ENCODE measurements around the gene SDS. TPM values are rescaled to one million over a fixed set of nuclear protein-coding genes. Genes with fewer than 3 reads are reported as not detected.

Gene SDS, protein sequence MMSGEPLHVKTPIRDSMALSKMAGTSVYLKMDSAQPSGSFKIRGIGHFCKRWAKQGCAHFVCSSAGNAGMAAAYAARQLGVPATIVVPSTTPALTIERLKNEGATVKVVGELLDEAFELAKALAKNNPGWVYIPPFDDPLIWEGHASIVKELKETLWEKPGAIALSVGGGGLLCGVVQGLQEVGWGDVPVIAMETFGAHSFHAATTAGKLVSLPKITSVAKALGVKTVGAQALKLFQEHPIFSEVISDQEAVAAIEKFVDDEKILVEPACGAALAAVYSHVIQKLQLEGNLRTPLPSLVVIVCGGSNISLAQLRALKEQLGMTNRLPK
- total RNA-seq: not detected

GRCh38 chr12:113403435-113404415, at the start of gene SDS:
Gene SDS, minus strand, starts transcription at chr12:113403887. Its CDS starts 4,179 bp downstream, at chr12:113399708.
- H3K9me3 Mint-ChIP-seq: no peaks in the 10 kb centered on the region
- no peaks in the 10 kb centered on the region for H3K4me1 Mint-ChIP-seq (ENCODE audit: low read depth)
- intact Hi-C loops (cut with micrococcal nuclease): no loop called here
- H3K27ac Mint-ChIP-seq: no peak within 1 kb of the TSS
- no peaks in the 10 kb centered on the region for H3K27me3 Mint-ChIP-seq
- no peak for DNase-seq
- no peak within 1 kb of the TSS for H3K4me3 Mint-ChIP-seq
- ChIA-PET POLR2A (no interaction called here), CTCF (interaction anchor here (1.3 kb wide), 1 partner anchor 22 kb away, joined by 5 read pairs; no protein-coding TSS in a partner anchor)
- no peaks in the 10 kb centered on the region for H3K36me3 Mint-ChIP-seq

DNA sequence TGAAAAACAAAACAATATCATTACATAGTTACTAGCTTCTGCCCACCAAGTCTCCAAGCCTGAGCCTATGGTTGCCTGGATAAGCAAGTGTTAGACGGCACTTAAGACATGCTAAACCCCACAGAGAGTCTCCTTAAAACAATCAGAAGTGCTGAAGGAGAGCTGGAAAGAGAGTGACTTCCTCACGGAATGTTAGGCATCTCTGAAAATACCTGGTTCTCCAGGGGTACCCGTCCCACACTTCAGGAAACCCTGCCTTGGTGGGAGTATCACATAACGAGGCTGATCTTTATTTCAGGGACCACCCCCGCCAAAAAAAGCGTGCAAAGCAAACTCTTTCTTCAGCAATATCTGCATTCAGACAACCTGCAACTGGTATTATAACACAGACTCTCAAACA, 49.6 kb upstream of the SDS start:
- peaks cover 14% of the 10 kb centered on the region for H3K27me3 Mint-ChIP-seq
- no peaks in the 10 kb centered on the region for H3K36me3 Mint-ChIP-seq
- ChIA-PET CTCF (interaction anchor here (0.9 to 1.5 kb wide), 2 partner anchors 8 to 28 kb away, joined by 4 to 5 read pairs; no protein-coding TSS in a partner anchor), POLR2A (no interaction called here)
- no peak overlapping the region for H3K27ac Mint-ChIP-seq
- DNase-seq: no peak
- H3K9me3 Mint-ChIP-seq: no peaks in the 10 kb centered on the region
- H3K4me1 Mint-ChIP-seq (ENCODE audit: low read depth): no peaks in the 10 kb centered on the region
- no peak overlapping the region for H3K4me3 Mint-ChIP-seq
- intact Hi-C loops (cut with micrococcal nuclease): no loop called here

DNA sequence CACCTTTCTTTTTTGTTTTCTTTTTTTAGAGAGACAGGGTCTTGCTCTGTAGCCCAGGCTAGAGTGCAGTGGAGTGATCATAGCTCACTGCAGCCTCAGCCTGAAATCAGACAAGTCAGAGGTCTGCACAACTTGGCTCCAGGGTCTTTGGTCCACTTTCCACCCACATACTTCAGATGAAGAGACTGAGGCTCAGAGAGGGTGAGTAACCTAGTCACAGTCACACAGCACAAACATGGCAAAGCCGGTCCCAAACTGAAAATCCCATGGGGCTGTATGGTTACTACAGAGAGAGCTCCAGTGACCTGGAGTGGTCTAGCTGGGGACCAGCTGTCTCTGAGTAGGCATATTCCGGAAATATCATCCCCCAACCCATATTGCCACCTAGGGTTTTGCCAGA, 48.8 kb upstream of the SDS start:
- Mint-ChIP-seq H3K27ac (no peak overlapping the region), H3K9me3 (no peaks in the 10 kb centered on the region), H3K4me3 (no peak overlapping the region), H3K4me1 (ENCODE audit: low read depth) (no peaks in the 10 kb centered on the region), H3K36me3 (no peaks in the 10 kb centered on the region), H3K27me3 (peaks cover 15% of the 10 kb centered on the region)
- ChIA-PET POLR2A (interaction anchor here (0.6 kb wide), 1 partner anchor 839 kb away, joined by 3 read pairs; no protein-coding TSS in a partner anchor), CTCF (interaction anchor here (1.5 kb wide), 1 partner anchor 9 kb away, joined by 5 read pairs; no protein-coding TSS in a partner anchor)
- intact Hi-C loops (cut with micrococcal nuclease): no loop called here
- no peak for DNase-seq

- intact Hi-C loops (cut with micrococcal nuclease): no loop called here
- peaks cover 2% of the 10 kb centered on the region for H3K36me3 Mint-ChIP-seq
- ChIA-PET POLR2A (no interaction called here), CTCF (no interaction called here)
- DNase-seq: no peak
- peaks cover 13% of the 10 kb centered on the region for H3K27me3 Mint-ChIP-seq
- no peaks in the 10 kb centered on the region for H3K4me1 Mint-ChIP-seq (ENCODE audit: low read depth)
- no peak overlapping the region for H3K4me3 Mint-ChIP-seq
- no peaks in the 10 kb centered on the region for H3K9me3 Mint-ChIP-seq
- no peak overlapping the region for H3K27ac Mint-ChIP-seq
Observed at GRCh38 chr12:113449839-113450238, 46.2 kb upstream of the SDS start.

DNA sequence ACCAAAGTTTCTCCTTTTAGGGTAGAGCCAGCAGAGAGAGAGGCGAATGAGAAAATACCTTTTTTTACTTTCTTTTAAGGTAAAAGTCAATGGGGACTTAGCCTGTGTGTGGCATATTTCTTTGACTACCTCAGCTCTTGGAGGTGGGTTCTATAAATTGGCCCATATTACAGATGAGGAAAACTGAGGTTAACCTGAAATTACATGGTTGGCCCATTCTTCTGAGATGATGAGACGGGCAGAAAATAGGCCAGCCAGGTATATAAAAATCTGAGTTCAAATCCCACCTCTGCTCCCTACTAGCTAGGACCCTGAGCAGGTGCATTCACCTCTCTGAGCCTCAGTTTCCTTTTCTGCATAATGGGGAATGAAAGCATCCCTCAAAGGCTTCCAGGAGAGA, 45.6 kb upstream of the SDS start:
- intact Hi-C loops (cut with micrococcal nuclease): no loop called here
- POLR2A ChIA-PET: no interaction called here
- H3K27ac Mint-ChIP-seq: no peak overlapping the region
- no peak overlapping the region for H3K4me3 Mint-ChIP-seq
- peaks cover 2% of the 10 kb centered on the region for H3K36me3 Mint-ChIP-seq
- H3K9me3 Mint-ChIP-seq: no peaks in the 10 kb centered on the region
- CTCF ChIA-PET: no interaction called here
- no peak for DNase-seq
- peaks cover 13% of the 10 kb centered on the region for H3K27me3 Mint-ChIP-seq
- no peaks in the 10 kb centered on the region for H3K4me1 Mint-ChIP-seq (ENCODE audit: low read depth)

GRCh38 chr12:113448873-113449272, 45.2 kb upstream of the SDS start:
- CTCF ChIA-PET: no interaction called here
- DNase-seq: no peak

DNA sequence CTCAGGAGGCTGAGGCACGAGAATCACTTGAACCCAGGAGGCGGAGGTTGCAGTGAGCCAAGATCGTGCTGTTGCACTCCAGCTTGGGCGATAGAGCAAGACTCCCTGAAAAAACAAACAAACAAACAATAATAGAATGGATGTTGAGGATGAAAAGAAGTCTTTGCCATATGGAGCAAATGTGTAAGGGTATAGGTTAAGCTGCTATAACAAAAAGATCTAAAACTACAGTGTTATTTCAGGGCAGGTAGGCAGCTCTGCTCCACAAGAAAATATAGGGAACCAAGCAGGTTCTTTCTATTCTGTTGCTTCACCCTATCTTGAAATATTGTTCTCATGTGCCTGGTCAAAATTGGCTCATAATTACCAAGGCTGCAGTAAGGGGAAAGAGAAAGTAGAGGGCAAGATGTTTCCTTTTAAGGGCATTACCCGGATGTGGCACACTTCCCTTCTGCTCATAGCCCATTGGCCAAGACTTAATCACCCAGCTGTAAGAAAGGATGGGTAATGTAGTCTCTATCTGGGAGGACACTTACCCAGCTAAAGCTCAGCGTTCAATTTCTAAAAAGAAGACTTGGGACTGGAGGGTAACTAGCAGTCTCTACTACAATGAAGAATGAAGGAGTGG, 42.0 kb upstream of the SDS start:
- intact Hi-C loops (cut with micrococcal nuclease): no loop called here
- Mint-ChIP-seq H3K27ac (no peak overlapping the region), H3K9me3 (no peaks in the 10 kb centered on the region), H3K4me1 (ENCODE audit: low read depth) (no peaks in the 10 kb centered on the region), H3K4me3 (no peak overlapping the region), H3K27me3 (peaks cover 16% of the 10 kb centered on the region), H3K36me3 (peaks cover 2% of the 10 kb centered on the region)
- DNase-seq: no peak
- ChIA-PET POLR2A (no interaction called here), CTCF (interaction anchor here (0.9 kb wide), 1 partner anchor 24 kb away, joined by 3 read pairs; the partner anchor contains the start of gene SDSL)

More at GRCh38 chr12:113448873-113449272, 45.2 kb upstream of the SDS start:
- H3K9me3 Mint-ChIP-seq: no peaks in the 10 kb centered on the region
- intact Hi-C loops (cut with micrococcal nuclease): no loop called here
- H3K27me3 Mint-ChIP-seq: peaks cover 15% of the 10 kb centered on the region
- H3K4me3 Mint-ChIP-seq: no peak overlapping the region
- peaks cover 2% of the 10 kb centered on the region for H3K36me3 Mint-ChIP-seq
- POLR2A ChIA-PET: no interaction called here
- H3K4me1 Mint-ChIP-seq (ENCODE audit: low read depth): no peaks in the 10 kb centered on the region
- no peak overlapping the region for H3K27ac Mint-ChIP-seq

DNA sequence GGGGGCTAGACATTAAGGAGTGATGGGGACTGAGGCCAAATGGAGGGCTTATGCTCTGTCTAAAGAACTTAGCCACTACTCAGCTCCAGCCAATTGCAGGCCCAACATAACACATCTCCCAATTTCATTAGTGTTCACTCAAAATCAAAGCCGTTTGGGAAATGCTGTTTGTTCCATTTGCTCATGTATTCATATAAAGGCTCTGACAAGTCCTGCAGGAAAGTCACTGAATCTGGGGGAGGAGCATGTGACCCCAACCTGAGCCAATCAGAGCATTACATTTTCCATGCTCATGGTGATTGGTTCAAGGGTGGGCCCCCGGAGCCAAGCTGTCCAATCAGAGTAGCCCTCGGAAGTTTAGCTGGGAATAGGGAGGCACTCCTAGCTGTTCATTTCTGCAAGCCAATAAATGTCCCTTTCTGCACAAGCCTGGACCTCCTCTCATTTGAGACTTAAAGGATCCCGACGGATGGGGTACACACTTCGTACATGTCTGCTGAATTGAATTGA, 39.4 kb upstream of the SDS start:
- H3K36me3 Mint-ChIP-seq: peaks cover 2% of the 10 kb centered on the region

GRCh38 chr12:113440947-113441782, 37.5 kb upstream of the SDS start:
- ChIA-PET POLR2A (no interaction called here), CTCF (interaction anchor here (1.7 kb wide), 1 partner anchor 16 kb away, joined by 6 read pairs; no protein-coding TSS in a partner anchor)
- DNase-seq: no peak
- no peaks in the 10 kb centered on the region for H3K4me1 Mint-ChIP-seq (ENCODE audit: low read depth)
- peaks cover 1% of the 10 kb centered on the region for H3K36me3 Mint-ChIP-seq
- H3K4me3 Mint-ChIP-seq: no peak overlapping the region
- intact Hi-C loops (cut with micrococcal nuclease): no loop called here
- peaks cover 9% of the 10 kb centered on the region for H3K27me3 Mint-ChIP-seq
- no peaks in the 10 kb centered on the region for H3K9me3 Mint-ChIP-seq
- H3K27ac Mint-ChIP-seq: no peak overlapping the region

More for the DNA sequence above, 39.4 kb upstream of the SDS start:
- intact Hi-C loops (cut with micrococcal nuclease): no loop called here
- POLR2A ChIA-PET: interaction anchor here (0.6 kb wide), 1 partner anchor 148 kb away, joined by 4 read pairs; no protein-coding TSS in a partner anchor
- DNase-seq: no peak
- CTCF ChIA-PET: interaction anchor here (1.4 kb wide), 1 partner anchor 18 kb away, joined by 4 read pairs; no protein-coding TSS in a partner anchor
- no peak overlapping the region for H3K27ac Mint-ChIP-seq
- H3K9me3 Mint-ChIP-seq: no peaks in the 10 kb centered on the region
- no peaks in the 10 kb centered on the region for H3K4me1 Mint-ChIP-seq (ENCODE audit: low read depth)
- peaks cover 13% of the 10 kb centered on the region for H3K27me3 Mint-ChIP-seq
- no peak overlapping the region for H3K4me3 Mint-ChIP-seq

- no peak overlapping the region for H3K4me3 Mint-ChIP-seq
- CTCF ChIA-PET: interaction anchor here (1.7 kb wide), 1 partner anchor 15 kb away, joined by 6 read pairs; no protein-coding TSS in a partner anchor
- POLR2A ChIA-PET: no interaction called here
- H3K9me3 Mint-ChIP-seq: no peaks in the 10 kb centered on the region
- H3K27ac Mint-ChIP-seq: no peak overlapping the region
- peaks cover 9% of the 10 kb centered on the region for H3K27me3 Mint-ChIP-seq
- DNase-seq: no peak
- intact Hi-C loops (cut with micrococcal nuclease): no loop called here
- no peaks in the 10 kb centered on the region for H3K36me3 Mint-ChIP-seq
- H3K4me1 Mint-ChIP-seq (ENCODE audit: low read depth): no peaks in the 10 kb centered on the region
Observed at GRCh38 chr12:113440336-113440735, 36.6 kb upstream of the SDS start.

- H3K4me3 Mint-ChIP-seq: no peak overlapping the region
- ChIA-PET POLR2A (no interaction called here), CTCF (no interaction called here)
- no peaks in the 10 kb centered on the region for H3K9me3 Mint-ChIP-seq
- H3K27me3 Mint-ChIP-seq: peaks cover 9% of the 10 kb centered on the region
- H3K36me3 Mint-ChIP-seq: no peaks in the 10 kb centered on the region
- intact Hi-C loops (cut with micrococcal nuclease): no loop called here
- DNase-seq: peak; percentile 24
- H3K4me1 Mint-ChIP-seq (ENCODE audit: low read depth): no peaks in the 10 kb centered on the region
- H3K27ac Mint-ChIP-seq: no peak overlapping the region
Observed at GRCh38 chr12:113439606-113440030, 35.9 kb upstream of the SDS start.
